HepG2 (cell line): ENCODE measurements around the gene NYNRIN. TPM values are rescaled to one million over a fixed set of nuclear protein-coding genes. Genes with fewer than 3 reads are reported as not detected.

Experiments used
- ATAC-seq: fragments of 200-7000 bp; cut with Tn5 transposase; 3 replicates; pipeline ENCODE4 v1.9.1; 2020; ENCODE audit warnings: mild to moderate bottlenecking, moderate library complexity
- BruUV-seq: library from RNA; stranded (reverse); fragments of 400-500 nt; replicated peaks from 2 replicates; lab custom pipeline; 2021; lab: Mats Ljungman, UMichigan
- CTCF ChIA-PET: fragments of 300-600 bp; formaldehyde crosslinking; extraction: SDS; loops from one replicate; lab custom pipeline; 2021; ENCODE audit warnings: low total read pairs, inconsistent platforms, low intra/inter-chr PET ratio; lab: Yijun Ruan, JAX
- POLR2A ChIA-PET: fragments of 350-600 bp; sonication (Branson Sonifier 250); formaldehyde crosslinking; loops from one replicate; lab custom pipeline; 2020; ENCODE audit warnings: antibody characterized with exemption, inconsistent platforms; lab: Yijun Ruan, JAX
- DNase-seq: peaks from one replicate; pipeline ENCODE4 v3.0.0-alpha.2; 2015; ENCODE audit warnings: low spot score
- FAIRE-seq: peaks from 3 replicates; lab custom pipeline; 2011; peaks lifted over from hg19 to GRCh38; lab: Jason Lieb, UNC
- H2AFZ ChIP-seq: one replicate; pipeline ENCODE4 v1.6.1; 2011; ENCODE audit warnings: low read length, inconsistent platforms
- H3K27ac ChIP-seq: fragments of 300-600 bp; 3 replicates; pipeline ENCODE4 v1.8.0; 2011; ENCODE audit warnings: mixed run types, mild to moderate bottlenecking, mixed read lengths, low read length, inconsistent platforms; ENCODE audit not compliant: insufficient read depth; ENCODE audit errors: extremely low read length
- H3K27me3 ChIP-seq, 2 experiments: fragments of 200-600 bp in 1 of 2; 2 replicates in 1 of 2; 3 replicates in 1 of 2; pipeline versions ENCODE4 v1.6.0 to v1.8.0; 2011; ENCODE audit warnings: low read length in 2 of 2, mild to moderate bottlenecking in 2 of 2, moderate library complexity in 2 of 2, inconsistent platforms in 1 of 2; ENCODE audit not compliant: insufficient read depth in 2 of 2, control insufficient read depth in 1 of 2
- H3K36me3 ChIP-seq, 2 experiments: fragments of 200-600 bp in 1 of 2; replicated peaks in 1 of 2; 2 replicates in 1 of 2; 3 replicates in 1 of 2; pipeline versions ENCODE4 v1.5.1 to v1.8.0; 2011; ENCODE audit warnings: low read length in 2 of 2, inconsistent platforms in 1 of 2; ENCODE audit not compliant: insufficient read depth in 2 of 2, control insufficient read depth in 1 of 2
- H3K4me1 ChIP-seq: 2 replicates; pipeline ENCODE4 v1.5.1; 2012; ENCODE audit warnings: low read length, inconsistent platforms; ENCODE audit not compliant: insufficient read depth
- H3K4me2 ChIP-seq: 2 replicates; pipeline ENCODE4 v1.6.0; 2011; ENCODE audit warnings: low read depth, low read length, inconsistent platforms
- H3K4me3 ChIP-seq, 3 experiments: fragments of 200-600 bp in 1 of 3; sonication (generic), shearing (Covaris generic) in 1 of 3; replicated peaks in 1 of 3; 2 replicates each; pipeline ENCODE4 v1.5.1; 2011 to 2016; ENCODE audit warnings: low read length in 3 of 3, inconsistent platforms in 2 of 3, low read depth in 2 of 3, mild to moderate bottlenecking in 2 of 3, control low read depth in 1 of 3, mixed read lengths in 1 of 3; ENCODE audit not compliant: insufficient read depth in 1 of 3
- H3K79me2 ChIP-seq: one replicate; pipeline ENCODE4 v1.6.1; 2011; ENCODE audit warnings: low read length, inconsistent platforms; ENCODE audit not compliant: insufficient read depth
- H3K9ac ChIP-seq: 2 replicates; pipeline ENCODE4 v1.6.0; 2011; ENCODE audit warnings: mild to moderate bottlenecking, low read depth, low read length, inconsistent platforms; ENCODE audit not compliant: insufficient read depth
- H3K9me3 ChIP-seq: 2 replicates; pipeline ENCODE4 v1.5.1; 2012; ENCODE audit warnings: mild to moderate bottlenecking, low read length
- H4K20me1 ChIP-seq: 2 replicates; pipeline ENCODE4 v1.6.0; 2011; ENCODE audit warnings: inconsistent platforms, mild to moderate bottlenecking, low read length, moderate library complexity; ENCODE audit not compliant: insufficient read depth
- ARID5B ChIP-seq: IDR thresholded peaks from 2 replicates; pipeline ENCODE4 v1.4.0; 2020; ENCODE audit warnings: mild to moderate bottlenecking, missing genetic modification reagents
- ARNT ChIP-seq: fragments of 450-650 bp; IDR thresholded peaks from 2 replicates; pipeline ENCODE4 v1.6.1; 2017
- ASH2L ChIP-seq: fragments of 300-600, 200-600 bp; sonication (generic); IDR thresholded peaks from 2 replicates; pipeline ENCODE4 v1.7.0; 2017; ENCODE audit warnings: low read depth, mild to moderate bottlenecking, moderate library complexity, mixed read lengths, low read length; ENCODE audit not compliant: insufficient read length
- DRAP1 ChIP-seq: IDR thresholded peaks from 2 replicates; pipeline ENCODE4 v1.6.1; 2016; ENCODE audit warnings: missing genetic modification reagents, missing compliant biosample characterization
- HOXA3 ChIP-seq: sonication (generic); formaldehyde crosslinking; IDR thresholded peaks from 2 replicates; pipeline ENCODE4 v1.5.0; 2020; ENCODE audit warnings: missing genetic modification reagents
- JUND ChIP-seq: sonication (generic); formaldehyde crosslinking; IDR thresholded peaks from 2 replicates; pipeline ENCODE4 v1.8.0; 2022; ENCODE audit warnings: mild to moderate bottlenecking, missing genetic modification reagents
- MAFG ChIP-seq: sonication (generic); formaldehyde crosslinking; IDR thresholded peaks from 2 replicates; pipeline ENCODE4 v1.5.1; 2020; ENCODE audit warnings: mild to moderate bottlenecking, missing genetic modification reagents
- MBNL3 ChIP-seq: fragments of 250-450 bp; sonication (Bioruptor Pico); conservative IDR thresholded peaks from 2 replicates; pipeline ENCODE4 v1.8.0; 2022; ENCODE audit warnings: mild to moderate bottlenecking, inconsistent platforms
- SRSF4 ChIP-seq: fragments of 200-400 bp; formaldehyde crosslinking; IDR thresholded peaks from one replicate; pipeline ENCODE4 v1.6.1; 2018; ENCODE audit warnings: mild to moderate bottlenecking, low read depth, low read length, moderate library complexity; ENCODE audit not compliant: poor library complexity, severe bottlenecking
- ZBTB42 ChIP-seq: sonication (generic); formaldehyde crosslinking; IDR thresholded peaks from 2 replicates; pipeline ENCODE4 v1.5.0; 2020; ENCODE audit warnings: mild to moderate bottlenecking, missing genetic modification reagents
- WGBS: methylation state at CpG from one replicate; pipeline ENCODE4 v1.1.6; 2017; ENCODE audit warnings: low lambda C conversion rate; 5-methylcytosine and 5-hydroxymethylcytosine counted together
- in situ Hi-C: cut with HindIII; loops from 2 replicates; pipeline ENCODE4 v1.10.0; 2017; ENCODE audit warnings: low pct_unique_long_range_greater_than_20kb; ENCODE audit not compliant: extremely low pct_ligation_motif_present
- intact Hi-C: fragments of 100-400 bp; cut with micrococcal nuclease; formaldehyde crosslinking; loops from one replicate; pipeline ENCODE4 v1.10.0; 2022; ENCODE audit not compliant: unreplicated experiment
- polyA plus RNA-seq, 8 experiments: library from polyadenylated mRNA; depleted of rRNA in 3 of 8; stranded (reverse) in 7 of 8; unstranded in 1 of 8; fragments of >200 nt; fragmentation: Illumina TruSeq in 4 of 8; extraction: Trizol in 4 of 8; gene quantifications; 2 replicates each; pipeline versions ENCODE4 v1.2.1 to v1.2.3, GENCODE V29; 2011 to 2016; ENCODE audit warnings: low read depth in 4 of 8, missing spikeins in 1 of 8, mixed read lengths in 1 of 8; ENCODE audit not compliant: insufficient read depth in 1 of 8
- total RNA-seq, 5 experiments: library from RNA; depleted of rRNA; stranded (reverse); fragments of >200 nt; fragmentation: Illumina TruSeq; extraction: Trizol; gene quantifications; 2 replicates each; pipeline ENCODE4 v1.2.3, GENCODE V29; 2016; ENCODE audit warnings: low read depth in 1 of 5

Gene NYNRIN
- total and polyA plus RNA-seq, 2 of the 13 experiments (the other 11 are each of a cell fraction or from before 2014, with no cell fraction given) = 0.63 to 1.1 TPM

GRCh38 chr14:24459331-24459730 is 60.5 kb downstream of the NYNRIN start:
- Histone ChIP-seq H3K79me2 (no peaks in the 10 kb centered on the region), H3K9me3 (peaks cover 6% of the 10 kb centered on the region), H3K27me3 (no peaks in the 10 kb centered on the region), H3K4me3 (no peak overlapping the region), H4K20me1 (no peaks in the 10 kb centered on the region), H3K9ac (no peak overlapping the region), H3K4me2 (no peak overlapping the region), H3K27ac (no peak overlapping the region), H3K4me1 (no peaks in the 10 kb centered on the region), H2AFZ (no peak overlapping the region), H3K36me3 (peaks cover 5 to 9% of the 10 kb centered on the region in 2 experiments; a peak in 3 of 5 replicates)
- intact Hi-C loops = no loop called here
- ChIA-PET POLR2A (no interaction called here), CTCF (no interaction called here)
- peak; percentile 14; the same call in 1 of the 3 replicates for ATAC-seq
- BruUV-seq = no TSS peak
- in situ Hi-C loops = no loop called here
- 89% methylated on average over 3 of the region's 3 CpGs for WGBS
- no peak for FAIRE-seq
- no peak for TF ChIP-seq ASH2L
- no peak for TF ChIP-seq MAFG (CRISPR knock-in tag)
- TF ChIP-seq ARID5B (CRISPR knock-in tag) = no peak
- no peak for TF ChIP-seq JUND (CRISPR knock-in tag)
- TF ChIP-seq SRSF4 = no peak
- TF ChIP-seq DRAP1 (CRISPR knock-in tag) = no peak
- TF ChIP-seq HOXA3 (CRISPR knock-in tag) = no peak
- no peak for TF ChIP-seq ARNT
- TF ChIP-seq MBNL3 = no peak
- no peak for TF ChIP-seq ZBTB42 (CRISPR knock-in tag)
- DNase-seq = no peak
